Pancreas (tissue), 10 donors: ENCODE data around the gene RIPOR3. TPM values are rescaled to one million over a fixed set of nuclear protein-coding genes. Genes with fewer than 3 reads are reported as not detected.
A peak's percentile ranks its signal among the peaks of the same experiment; 100 is the strongest.

ENCODE experiments used
- ATAC-seq, 4 donors: fragments of 200-7000 bp; cut with Tn5 transposase; one replicate each; pipeline versions ENCODE4 v1.8.0 to v1.9.1; 2020; ENCODE audit warnings: mild to moderate bottlenecking in 4 of 4, moderate library complexity in 4 of 4
- DNase-seq, 6 donors: peaks; one replicate each; pipeline ENCODE4 v3.0.0-alpha.2; 2020
- FAIRE-seq: peaks from 2 replicates; lab custom pipeline; 2012; peaks lifted over from hg19 to GRCh38; lab: Jason Lieb, UNC
- H3K27ac ChIP-seq, 4 donors: fragments of 200-600 bp; sonication (generic); 1 replicate in 3 of 4; 2 replicates in 1 of 4; pipeline versions ENCODE4 v1.5.0 to v1.8.0; 2020
- H3K27me3 ChIP-seq, 4 donors: fragments of 200-600 bp; one replicate each; pipeline ENCODE4 v1.8.0; 2021
- H3K36me3 ChIP-seq, 3 donors: fragments of 200-600 bp; sonication (generic) in 1 of 3; one replicate each; pipeline versions ENCODE4 v1.5.0 to v1.8.0; 2020 to 2021
- H3K4me1 ChIP-seq, 3 donors: fragments of 200-600 bp; one replicate each; pipeline ENCODE4 v1.8.0; 2021
- H3K4me3 ChIP-seq, 4 donors: fragments of 200-600 bp; sonication (generic) in 2 of 4; one replicate each; pipeline versions ENCODE4 v1.5.0 to v1.8.0; 2020 to 2021
- H3K9me3 ChIP-seq, 4 donors: fragments of 200-600 bp; one replicate each; pipeline ENCODE4 v1.8.0; 2021
- CTCF ChIP-seq, 4 donors: fragments of 200-600 bp; sonication (generic) in 3 of 4; IDR thresholded peaks; one replicate each; pipeline versions ENCODE4 v1.5.0 to v1.8.0; 2021; ENCODE audit warnings: antibody characterized with exemption in 4 of 4
- WGBS, 2 donors: extraction: QIAGEN DNeasy Blood & Tissue Kit; methylation state at CpG; one replicate each; pipeline ENCODE4 v1.1.7; 2013; 5-methylcytosine and 5-hydroxymethylcytosine counted together
- intact Hi-C, 3 donors: fragments of 100-400 bp; cut with DNase I; formaldehyde crosslinking; loops; one replicate each; pipeline versions ENCODE4 v1.11.1 to v1.14.2; 2022
- polyA plus RNA-seq, 2 donors: library from polyadenylated mRNA; stranded (reverse); fragments of 200-250 nt; gene quantifications; one replicate each; pipeline ENCODE4 v1.2.3, GENCODE V29; 2013
- total RNA-seq, 6 donors: library from RNA; stranded (reverse); fragmentation: NEBNext Ultra II Directional in 4 of 6; extraction: Animal tissue kit (Norgen Biotek cat#: 25700) in 4 of 6; gene quantifications; one replicate each; pipeline versions ENCODE4 v1.2.1 to v1.2.4, GENCODE V29; 2021 to 2023
- donor health status: healthy with polysubstance abuse.
- donor health status: DM: no; HTN: no; CAD: no; lungs with moderate emphysema.
- donor health status: DM: no; HTN: no; CAD: no.
- donor health status: control.
- donor health status: control.
- donor health status: Bipolar disorder and iron deficiency.
- donor health status: DM: yes; HTN: yes; CAD: no.
- donor health status: DM: no; HTN: no; CAD: no.
- donor health status: DM: no; HTN: no; CAD: no.
- donor health status: DM: yes; HTN: yes; CAD: no.

RIPOR3 gene
- total and polyA plus RNA-seq, 8 donors: 0.67 to 11.3 (median 2.1) TPM

- FAIRE-seq (no peak), DNase-seq (peak in 1 of 6 donors; percentile 18), ATAC-seq (no peak)
- no peaks in the 10 kb centered on the region for H3K9me3 ChIP-seq
- WGBS, 2 donors: 84 to 90% methylated on average over 7 of the region's 7 CpGs
- peaks cover 0 to 27% (median 5%) of the 10 kb centered on the region in 3 donors for H3K4me1 ChIP-seq
- no peak overlapping the region for H3K27ac ChIP-seq
- no peaks in the 10 kb centered on the region for H3K27me3 ChIP-seq
- TF ChIP-seq CTCF (IDR thresholded peaks at IDR 0.05): no peak
- no peak overlapping the region for H3K4me3 ChIP-seq
- H3K36me3 ChIP-seq: no peaks in the 10 kb centered on the region
- intact Hi-C loops: loop anchor here in 2 of 3 donors (5.0 to 10.0 kb wide), 2 partner anchors 48 to 51 kb away; no protein-coding TSS in a partner anchor
Measured at GRCh38 chr20:50712771-50713656, 21.7 kb upstream of the RIPOR3 start.

- no peak for ATAC-seq
- DNase-seq: peak in 1 of 6 donors; percentile 6
- Histone ChIP-seq H3K4me3 (no peak overlapping the region), H3K9me3 (no peaks in the 10 kb centered on the region), H3K27me3 (no peaks in the 10 kb centered on the region), H3K27ac (peak overlapping the region in 2 of 4 donors; percentile 27 to 47), H3K36me3 (no peaks in the 10 kb centered on the region), H3K4me1 (peaks cover 0 to 31% (median 5%) of the 10 kb centered on the region in 3 donors)
- intact Hi-C loops: loop anchor here in 2 of 3 donors (5.0 to 10.0 kb wide), 2 partner anchors 46 to 49 kb away; no protein-coding TSS in a partner anchor
- FAIRE-seq: no peak
- 78% methylated on average over 13 of the region's 13 CpGs for WGBS, 2 donors
- TF ChIP-seq CTCF (IDR thresholded peaks at IDR 0.05): no peak
Measured at GRCh38 chr20:50711113-50711825, 19.9 kb upstream of the RIPOR3 start.

- no peak for DNase-seq
- no peak for TF ChIP-seq CTCF (IDR thresholded peaks at IDR 0.05)
Measured at GRCh38 chr20:50710492-50711063, 19.2 kb upstream of the RIPOR3 start.

GRCh38 chr20:50709636-50709973 lies 18.3 kb upstream of the RIPOR3 start:
- peaks cover 0 to 31% (median 5%) of the 10 kb centered on the region in 3 donors for H3K4me1 ChIP-seq
- no peak for DNase-seq
- no peak for TF ChIP-seq CTCF (IDR thresholded peaks at IDR 0.05)
- no peak overlapping the region for H3K27ac ChIP-seq
- intact Hi-C loops: no loop called here
- no peaks in the 10 kb centered on the region for H3K27me3 ChIP-seq
- no peak for FAIRE-seq
- no peaks in the 10 kb centered on the region for H3K36me3 ChIP-seq
- 67 to 69% methylated on average over 5 of the region's 5 CpGs for WGBS, 2 donors
- no peak overlapping the region for H3K4me3 ChIP-seq
- no peak for ATAC-seq
- no peaks in the 10 kb centered on the region for H3K9me3 ChIP-seq

More at GRCh38 chr20:50710492-50711063, 19.2 kb upstream of the RIPOR3 start:
- 47 to 50% methylated on average over 9 of the region's 9 CpGs for WGBS, 2 donors
- peaks cover 0 to 31% (median 5%) of the 10 kb centered on the region in 3 donors for H3K4me1 ChIP-seq
- H3K4me3 ChIP-seq: no peak overlapping the region
- peak overlapping the region in 2 of 4 donors; percentile 27 to 47 for H3K27ac ChIP-seq
- no peaks in the 10 kb centered on the region for H3K36me3 ChIP-seq
- H3K27me3 ChIP-seq: no peaks in the 10 kb centered on the region
- ATAC-seq (peak in 2 of 4 donors; percentile 9 to 52), FAIRE-seq (no peak)
- H3K9me3 ChIP-seq: no peaks in the 10 kb centered on the region
- intact Hi-C loops: loop anchor here in 2 of 3 donors (5.0 to 10.0 kb wide), 2 partner anchors 46 to 48 kb away; no protein-coding TSS in a partner anchor
